ENCODE measurements around the gene NFKBIZ.

DNA sequence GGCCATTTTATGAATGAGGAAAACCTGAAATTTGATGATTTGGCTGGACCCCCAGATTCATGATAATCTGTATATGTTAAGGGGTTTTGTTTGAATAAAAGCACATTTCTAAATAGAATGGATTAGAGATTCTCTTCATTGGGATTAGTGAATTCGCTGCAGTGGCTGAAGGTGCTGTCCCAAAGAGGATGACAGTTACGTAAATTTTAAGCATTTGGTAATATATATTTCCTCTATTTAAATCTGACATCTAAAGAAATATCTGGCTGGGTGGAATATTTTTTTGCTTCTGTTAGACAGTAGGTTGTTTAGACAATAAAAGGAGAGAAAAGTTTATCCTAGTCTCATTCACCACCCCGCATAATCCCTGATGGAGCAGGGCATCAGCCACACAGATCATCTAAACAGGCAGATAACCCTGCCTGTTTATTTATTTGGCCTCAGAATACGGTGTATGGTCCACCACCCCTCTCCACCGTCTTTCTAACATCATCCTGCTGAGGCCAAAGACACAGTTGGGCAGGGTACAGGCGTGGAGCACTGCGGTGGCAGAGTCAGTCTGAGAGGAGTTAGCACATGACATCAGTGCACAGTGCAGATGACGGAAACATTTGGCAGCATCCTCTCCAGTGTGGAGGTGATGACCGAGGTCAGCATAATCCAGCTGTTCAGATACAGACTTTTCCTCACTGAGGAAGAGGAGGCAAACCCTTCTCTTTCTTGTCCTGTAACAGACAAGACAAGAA lies 20.4 kb upstream of the NFKBIZ start:
- no peak for TF ChIP-seq EZH2 (IDR thresholded peaks at IDR 0.05; ENCODE audit: low read length, missing control alignments)
- TF ChIP-seq, protein P1, sequence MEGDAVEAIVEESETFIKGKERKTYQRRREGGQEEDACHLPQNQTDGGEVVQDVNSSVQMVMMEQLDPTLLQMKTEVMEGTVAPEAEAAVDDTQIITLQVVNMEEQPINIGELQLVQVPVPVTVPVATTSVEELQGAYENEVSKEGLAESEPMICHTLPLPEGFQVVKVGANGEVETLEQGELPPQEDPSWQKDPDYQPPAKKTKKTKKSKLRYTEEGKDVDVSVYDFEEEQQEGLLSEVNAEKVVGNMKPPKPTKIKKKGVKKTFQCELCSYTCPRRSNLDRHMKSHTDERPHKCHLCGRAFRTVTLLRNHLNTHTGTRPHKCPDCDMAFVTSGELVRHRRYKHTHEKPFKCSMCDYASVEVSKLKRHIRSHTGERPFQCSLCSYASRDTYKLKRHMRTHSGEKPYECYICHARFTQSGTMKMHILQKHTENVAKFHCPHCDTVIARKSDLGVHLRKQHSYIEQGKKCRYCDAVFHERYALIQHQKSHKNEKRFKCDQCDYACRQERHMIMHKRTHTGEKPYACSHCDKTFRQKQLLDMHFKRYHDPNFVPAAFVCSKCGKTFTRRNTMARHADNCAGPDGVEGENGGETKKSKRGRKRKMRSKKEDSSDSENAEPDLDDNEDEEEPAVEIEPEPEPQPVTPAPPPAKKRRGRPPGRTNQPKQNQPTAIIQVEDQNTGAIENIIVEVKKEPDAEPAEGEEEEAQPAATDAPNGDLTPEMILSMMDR (conservative IDR thresholded peaks at IDR 0.05 in 1 of 2, IDR thresholded peaks at IDR 0.05 in 1 of 2; ENCODE audit: low read depth in 1 of 2, low read length in 2 of 2): no peak
